ENCODE measurements around the gene MYT1. TPM values are rescaled to one million over a fixed set of nuclear protein-coding genes. Genes with fewer than 3 reads are reported as not detected.

Gene MYT1
- total and polyA plus RNA-seq, 2 of the 13 experiments (the other 11 are each of a cell fraction or from before 2014, with no cell fraction given), result 0.58 to 2.5 TPM

DNA sequence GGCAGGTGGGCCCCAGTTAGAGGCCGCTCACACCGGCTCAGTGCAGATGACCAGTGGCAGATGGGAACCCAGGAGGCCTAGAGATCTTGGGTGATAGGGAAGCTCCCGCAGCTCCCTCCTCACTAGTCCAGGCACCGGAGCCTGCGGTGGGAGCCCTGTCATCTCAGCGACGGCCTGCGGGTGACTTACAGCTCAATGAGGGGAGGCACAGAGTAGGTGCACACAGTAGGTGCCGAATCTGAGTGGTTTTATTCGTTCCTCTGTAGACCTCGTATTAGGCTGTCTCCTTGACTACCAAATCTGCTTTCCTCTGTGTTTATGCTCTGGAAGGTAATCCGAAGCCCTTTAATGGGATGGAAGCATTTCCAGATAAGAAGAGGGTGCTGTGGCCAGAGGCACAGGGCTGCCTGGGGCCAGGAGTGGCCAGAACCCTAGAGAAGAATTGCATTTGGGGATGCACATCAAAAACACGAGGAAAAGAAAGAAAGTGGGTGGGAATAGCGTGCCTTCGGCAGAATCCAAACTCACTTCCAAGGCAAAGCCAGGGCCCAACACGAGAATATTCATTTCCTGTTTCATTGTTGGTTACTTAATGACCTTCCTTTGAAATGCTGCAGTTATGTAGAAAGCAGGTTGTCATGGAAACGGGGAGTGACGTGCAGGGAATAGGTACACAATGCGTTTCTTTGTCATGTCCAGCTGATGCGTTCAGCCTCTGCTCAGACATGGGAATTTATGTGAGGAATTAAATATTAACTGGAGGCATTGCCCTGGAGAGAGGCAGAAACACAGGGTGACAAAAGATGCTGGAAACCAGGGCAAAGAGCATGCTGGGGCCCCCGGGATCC lies 24.7 kb downstream of the MYT1 start (continued):
- TF ChIP-seq, protein P1, sequence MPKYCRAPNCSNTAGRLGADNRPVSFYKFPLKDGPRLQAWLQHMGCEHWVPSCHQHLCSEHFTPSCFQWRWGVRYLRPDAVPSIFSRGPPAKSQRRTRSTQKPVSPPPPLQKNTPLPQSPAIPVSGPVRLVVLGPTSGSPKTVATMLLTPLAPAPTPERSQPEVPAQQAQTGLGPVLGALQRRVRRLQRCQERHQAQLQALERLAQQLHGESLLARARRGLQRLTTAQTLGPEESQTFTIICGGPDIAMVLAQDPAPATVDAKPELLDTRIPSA (CRISPR knock-in tag; IDR thresholded peaks at IDR 0.05; ENCODE audit: borderline replicate concordance), result no peak
- TF ChIP-seq RBAK (CRISPR knock-in tag; IDR thresholded peaks at IDR 0.05) (no peak), KLF11 (CRISPR knock-in tag; IDR thresholded peaks at IDR 0.05) (peak; percentile 86), ZNF326 (CRISPR knock-in tag; IDR thresholded peaks at IDR 0.05; ENCODE audit: borderline replicate concordance) (no peak), HNRNPK (IDR thresholded peaks at IDR 0.05; ENCODE audit: low read depth, low read length, poor library complexity, severe bottlenecking) (no peak), PITX1 (CRISPR knock-in tag; IDR thresholded peaks at IDR 0.05) (no peak; the same call in 1 of the 2 replicates), NCOA1 (CRISPR knock-in tag; IDR thresholded peaks at IDR 0.05) (no peak), ADNP (CRISPR knock-in tag; IDR thresholded peaks at IDR 0.05) (no peak), SYNCRIP (IDR thresholded peaks at IDR 0.05; ENCODE audit: insufficient read depth, low read depth, low read length) (no peak), HNRNPUL1 (IDR thresholded peaks at IDR 0.05; ENCODE audit: low read depth, low read length) (no peak), ZNF274 (CRISPR knock-in tag; IDR thresholded peaks at IDR 0.05) (no peak; the same call in 1 of the 2 replicates), ZNF572 (CRISPR knock-in tag; IDR thresholded peaks at IDR 0.05) (no peak), TAF1 (CRISPR knock-in tag; IDR thresholded peaks at IDR 0.05) (peak; percentile 6; the same call in 1 of the 2 replicates)
- TF ChIP-seq, protein P2, sequence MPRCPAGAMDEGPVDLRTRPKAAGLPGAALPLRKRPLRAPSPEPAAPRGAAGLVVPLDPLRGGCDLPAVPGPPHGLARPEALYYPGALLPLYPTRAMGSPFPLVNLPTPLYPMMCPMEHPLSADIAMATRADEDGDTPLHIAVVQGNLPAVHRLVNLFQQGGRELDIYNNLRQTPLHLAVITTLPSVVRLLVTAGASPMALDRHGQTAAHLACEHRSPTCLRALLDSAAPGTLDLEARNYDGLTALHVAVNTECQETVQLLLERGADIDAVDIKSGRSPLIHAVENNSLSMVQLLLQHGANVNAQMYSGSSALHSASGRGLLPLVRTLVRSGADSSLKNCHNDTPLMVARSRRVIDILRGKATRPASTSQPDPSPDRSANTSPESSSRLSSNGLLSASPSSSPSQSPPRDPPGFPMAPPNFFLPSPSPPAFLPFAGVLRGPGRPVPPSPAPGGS (CRISPR knock-in tag; IDR thresholded peaks at IDR 0.05), result peak; percentile 49; the same call in 1 of the 2 replicates
- TF ChIP-seq, protein P3, sequence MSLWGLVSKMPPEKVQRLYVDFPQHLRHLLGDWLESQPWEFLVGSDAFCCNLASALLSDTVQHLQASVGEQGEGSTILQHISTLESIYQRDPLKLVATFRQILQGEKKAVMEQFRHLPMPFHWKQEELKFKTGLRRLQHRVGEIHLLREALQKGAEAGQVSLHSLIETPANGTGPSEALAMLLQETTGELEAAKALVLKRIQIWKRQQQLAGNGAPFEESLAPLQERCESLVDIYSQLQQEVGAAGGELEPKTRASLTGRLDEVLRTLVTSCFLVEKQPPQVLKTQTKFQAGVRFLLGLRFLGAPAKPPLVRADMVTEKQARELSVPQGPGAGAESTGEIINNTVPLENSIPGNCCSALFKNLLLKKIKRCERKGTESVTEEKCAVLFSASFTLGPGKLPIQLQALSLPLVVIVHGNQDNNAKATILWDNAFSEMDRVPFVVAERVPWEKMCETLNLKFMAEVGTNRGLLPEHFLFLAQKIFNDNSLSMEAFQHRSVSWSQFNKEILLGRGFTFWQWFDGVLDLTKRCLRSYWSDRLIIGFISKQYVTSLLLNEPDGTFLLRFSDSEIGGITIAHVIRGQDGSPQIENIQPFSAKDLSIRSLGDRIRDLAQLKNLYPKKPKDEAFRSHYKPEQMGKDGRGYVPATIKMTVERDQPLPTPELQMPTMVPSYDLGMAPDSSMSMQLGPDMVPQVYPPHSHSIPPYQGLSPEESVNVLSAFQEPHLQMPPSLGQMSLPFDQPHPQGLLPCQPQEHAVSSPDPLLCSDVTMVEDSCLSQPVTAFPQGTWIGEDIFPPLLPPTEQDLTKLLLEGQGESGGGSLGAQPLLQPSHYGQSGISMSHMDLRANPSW (CRISPR knock-in tag; IDR thresholded peaks at IDR 0.05; ENCODE audit: borderline replicate concordance), result no peak
- TF ChIP-seq, protein P4, sequence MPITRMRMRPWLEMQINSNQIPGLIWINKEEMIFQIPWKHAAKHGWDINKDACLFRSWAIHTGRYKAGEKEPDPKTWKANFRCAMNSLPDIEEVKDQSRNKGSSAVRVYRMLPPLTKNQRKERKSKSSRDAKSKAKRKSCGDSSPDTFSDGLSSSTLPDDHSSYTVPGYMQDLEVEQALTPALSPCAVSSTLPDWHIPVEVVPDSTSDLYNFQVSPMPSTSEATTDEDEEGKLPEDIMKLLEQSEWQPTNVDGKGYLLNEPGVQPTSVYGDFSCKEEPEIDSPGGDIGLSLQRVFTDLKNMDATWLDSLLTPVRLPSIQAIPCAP (CRISPR knock-in tag; IDR thresholded peaks at IDR 0.05; ENCODE audit: low read depth), result no peak
- TF ChIP-seq, protein P5, sequence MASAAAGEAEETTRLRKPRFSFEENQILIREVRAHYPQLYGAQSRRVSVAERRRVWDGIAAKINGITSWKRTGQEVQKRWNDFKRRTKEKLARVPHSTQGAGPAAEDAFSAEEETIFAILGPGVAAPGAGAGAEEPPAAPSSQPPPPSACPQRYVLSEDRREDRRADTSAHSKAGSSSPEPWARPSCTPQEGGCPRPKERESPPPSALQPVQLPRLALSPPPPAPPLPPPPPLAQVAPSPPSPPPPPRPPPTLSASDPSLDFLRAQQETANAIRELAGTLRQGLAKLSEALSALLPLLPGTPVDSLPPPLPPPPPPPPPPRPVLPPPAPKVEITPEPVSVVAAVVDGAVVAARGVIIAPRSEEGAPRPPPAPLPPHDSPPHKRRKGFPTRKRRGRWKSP (CRISPR knock-in tag; IDR thresholded peaks at IDR 0.05), result peak; percentile 35; the same call in 1 of the 2 replicates
- TF ChIP-seq, protein P6, sequence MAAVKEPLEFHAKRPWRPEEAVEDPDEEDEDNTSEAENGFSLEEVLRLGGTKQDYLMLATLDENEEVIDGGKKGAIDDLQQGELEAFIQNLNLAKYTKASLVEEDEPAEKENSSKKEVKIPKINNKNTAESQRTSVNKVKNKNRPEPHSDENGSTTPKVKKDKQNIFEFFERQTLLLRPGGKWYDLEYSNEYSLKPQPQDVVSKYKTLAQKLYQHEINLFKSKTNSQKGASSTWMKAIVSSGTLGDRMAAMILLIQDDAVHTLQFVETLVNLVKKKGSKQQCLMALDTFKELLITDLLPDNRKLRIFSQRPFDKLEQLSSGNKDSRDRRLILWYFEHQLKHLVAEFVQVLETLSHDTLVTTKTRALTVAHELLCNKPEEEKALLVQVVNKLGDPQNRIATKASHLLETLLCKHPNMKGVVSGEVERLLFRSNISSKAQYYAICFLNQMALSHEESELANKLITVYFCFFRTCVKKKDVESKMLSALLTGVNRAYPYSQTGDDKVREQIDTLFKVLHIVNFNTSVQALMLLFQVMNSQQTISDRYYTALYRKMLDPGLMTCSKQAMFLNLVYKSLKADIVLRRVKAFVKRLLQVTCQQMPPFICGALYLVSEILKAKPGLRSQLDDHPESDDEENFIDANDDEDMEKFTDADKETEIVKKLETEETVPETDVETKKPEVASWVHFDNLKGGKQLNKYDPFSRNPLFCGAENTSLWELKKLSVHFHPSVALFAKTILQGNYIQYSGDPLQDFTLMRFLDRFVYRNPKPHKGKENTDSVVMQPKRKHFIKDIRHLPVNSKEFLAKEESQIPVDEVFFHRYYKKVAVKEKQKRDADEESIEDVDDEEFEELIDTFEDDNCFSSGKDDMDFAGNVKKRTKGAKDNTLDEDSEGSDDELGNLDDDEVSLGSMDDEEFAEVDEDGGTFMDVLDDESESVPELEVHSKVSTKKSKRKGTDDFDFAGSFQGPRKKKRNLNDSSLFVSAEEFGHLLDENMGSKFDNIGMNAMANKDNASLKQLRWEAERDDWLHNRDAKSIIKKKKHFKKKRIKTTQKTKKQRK (IDR thresholded peaks at IDR 0.05; ENCODE audit: low read length), result no peak

Data from HepG2 (cell line).